M059J (cell line): ENCODE results near the gene TREH. TPM values are rescaled to one million over a fixed set of nuclear protein-coding genes. Genes with fewer than 3 reads are reported as not detected.
"Not testable (repeated sequence)": the region's sequence is repeated elsewhere in the genome, so short reads cannot be mapped to it uniquely, and the experiment has no call there.

ENCODE experiments used
- DNase-seq: peaks from one replicate; pipeline ENCODE4 v3.0.0-alpha.2; 2012; ENCODE audit warnings: low read depth
- total RNA-seq: library from RNA; depleted of rRNA; stranded (reverse); fragments of >200 nt; shearing (Covaris generic); gene quantifications from 2 replicates; pipeline ENCODE4 v1.2.3, GENCODE V29; 2014; rRNA removed

The TREH gene, protein sequence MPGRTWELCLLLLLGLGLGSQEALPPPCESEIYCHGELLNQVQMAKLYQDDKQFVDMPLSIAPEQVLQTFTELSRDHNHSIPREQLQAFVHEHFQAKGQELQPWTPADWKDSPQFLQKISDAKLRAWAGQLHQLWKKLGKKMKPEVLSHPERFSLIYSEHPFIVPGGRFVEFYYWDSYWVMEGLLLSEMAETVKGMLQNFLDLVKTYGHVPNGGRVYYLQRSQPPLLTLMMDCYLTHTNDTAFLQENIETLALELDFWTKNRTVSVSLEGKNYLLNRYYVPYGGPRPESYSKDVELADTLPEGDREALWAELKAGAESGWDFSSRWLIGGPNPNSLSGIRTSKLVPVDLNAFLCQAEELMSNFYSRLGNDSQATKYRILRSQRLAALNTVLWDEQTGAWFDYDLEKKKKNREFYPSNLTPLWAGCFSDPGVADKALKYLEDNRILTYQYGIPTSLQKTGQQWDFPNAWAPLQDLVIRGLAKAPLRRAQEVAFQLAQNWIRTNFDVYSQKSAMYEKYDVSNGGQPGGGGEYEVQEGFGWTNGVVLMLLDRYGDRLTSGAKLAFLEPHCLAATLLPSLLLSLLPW
- total RNA-seq: not detected in 2 replicates

DNA sequence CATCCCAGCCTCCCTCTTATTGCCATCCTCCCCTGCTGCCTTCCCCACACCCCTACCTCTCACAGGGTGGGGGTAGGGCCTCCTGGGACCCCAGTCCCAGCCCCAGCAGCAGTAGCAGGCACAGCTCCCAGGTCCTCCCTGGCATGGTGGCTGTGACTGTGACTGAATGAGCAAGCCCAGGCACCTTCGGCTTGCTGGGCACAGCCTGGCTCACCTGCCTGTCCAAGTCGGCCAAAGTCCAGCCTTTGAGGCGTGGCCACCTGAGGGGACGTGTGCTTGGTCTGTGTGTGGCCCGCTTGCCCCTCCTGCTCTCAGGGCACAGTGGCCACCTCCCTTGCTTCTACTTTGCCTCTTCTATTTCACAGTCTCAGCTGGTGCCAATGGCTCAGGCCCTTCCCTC lies at the start of gene TREH:
TSS of gene TREH (minus strand) at position 168 of the 400 bp plus-strand sequence. CDS start at position 145, 23 bp downstream.
- DNase-seq: no peak

GRCh38 chr11:118728112-118728511 lies 48.7 kb upstream of the TREH start:
- not testable (repeated sequence) for DNase-seq

DNA sequence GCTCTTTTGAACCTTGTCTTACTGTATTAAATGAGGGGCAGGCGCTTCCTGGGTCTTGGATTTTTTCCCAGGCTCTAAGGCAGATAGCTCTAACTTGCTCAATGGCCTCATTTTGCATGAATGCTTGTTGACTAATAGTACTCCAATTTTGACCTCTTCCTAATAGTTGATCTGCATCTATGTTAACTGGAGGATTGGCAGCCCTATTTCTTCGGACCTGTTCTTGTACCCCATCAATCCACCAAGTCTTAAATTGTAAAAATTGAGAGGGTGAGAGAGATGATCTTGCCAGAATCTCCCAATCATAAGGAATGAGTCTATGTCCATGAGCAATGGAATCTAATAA lies 48.2 kb upstream of the TREH start:
- DNase-seq: not testable (repeated sequence)

- not testable (repeated sequence) for DNase-seq
Measured at GRCh38 chr11:118727001-118727720, 47.7 kb upstream of the TREH start.

GRCh38 chr11:118721478-118722015 lies 42.1 kb upstream of the TREH start:
- not testable (repeated sequence) for DNase-seq

DNA sequence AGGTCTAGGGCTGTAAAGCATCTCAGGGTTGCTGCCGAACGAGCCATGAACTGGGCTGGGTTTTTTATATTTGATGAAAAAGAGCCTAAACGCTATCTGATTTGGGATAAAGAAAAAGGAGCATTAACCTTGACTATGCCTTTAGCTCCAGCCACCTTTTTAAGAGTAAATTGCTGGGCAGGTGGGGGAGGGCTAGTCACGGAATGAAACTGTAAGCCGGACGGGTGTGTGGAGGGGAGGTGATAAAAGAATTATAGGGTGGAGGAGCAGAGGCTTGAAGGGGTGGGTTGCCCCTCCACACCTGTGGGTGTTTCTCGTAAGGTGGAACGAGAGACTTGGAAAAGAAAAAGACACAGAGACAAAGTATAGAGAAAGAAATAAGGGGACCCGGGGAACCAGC lies 41.3 kb upstream of the TREH start:
- not testable (repeated sequence) for DNase-seq

- DNase-seq: not testable (repeated sequence)
Measured at GRCh38 chr11:118720078-118720477, 40.6 kb upstream of the TREH start.

DNA sequence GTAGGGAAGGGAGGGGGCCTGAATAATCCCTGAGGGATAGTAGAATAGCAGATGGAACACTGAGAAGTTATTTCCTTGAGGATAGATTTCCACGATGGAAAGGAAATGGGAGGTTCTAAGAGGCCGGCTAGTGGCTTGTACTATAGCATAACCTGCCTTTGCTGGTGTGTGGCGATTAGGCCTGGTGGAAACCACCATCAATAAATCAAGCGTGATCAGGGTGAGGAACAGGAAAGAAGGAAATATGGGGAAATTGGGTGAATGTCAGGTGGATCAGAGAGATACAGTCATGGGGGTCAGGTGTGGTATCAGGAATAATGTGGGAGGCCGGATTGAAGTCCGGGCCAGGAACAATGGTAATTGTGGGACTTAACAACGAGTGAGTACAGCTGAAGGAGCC lies 39.1 kb upstream of the TREH start:
- not testable (repeated sequence) for DNase-seq

DNA sequence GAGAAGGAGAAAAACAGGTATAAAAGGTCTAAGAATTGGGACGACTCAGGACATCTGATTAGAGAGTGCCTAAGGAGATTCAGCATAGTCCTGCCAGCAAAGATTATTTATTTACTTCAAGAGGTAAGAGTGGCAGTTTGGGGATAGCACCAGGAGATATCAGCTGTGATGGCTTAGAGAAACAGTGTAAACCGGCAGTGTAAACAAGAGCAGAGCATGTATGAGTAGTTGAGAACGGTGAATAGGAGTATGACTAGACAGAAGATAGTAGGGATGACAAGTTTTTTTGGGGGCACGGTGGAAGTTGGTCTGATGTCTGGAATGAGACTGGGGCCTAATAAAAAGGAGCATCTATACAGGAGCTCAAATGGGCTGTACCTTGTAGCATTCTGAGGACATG lies 38.3 kb upstream of the TREH start:
- DNase-seq: not testable (repeated sequence)

DNA sequence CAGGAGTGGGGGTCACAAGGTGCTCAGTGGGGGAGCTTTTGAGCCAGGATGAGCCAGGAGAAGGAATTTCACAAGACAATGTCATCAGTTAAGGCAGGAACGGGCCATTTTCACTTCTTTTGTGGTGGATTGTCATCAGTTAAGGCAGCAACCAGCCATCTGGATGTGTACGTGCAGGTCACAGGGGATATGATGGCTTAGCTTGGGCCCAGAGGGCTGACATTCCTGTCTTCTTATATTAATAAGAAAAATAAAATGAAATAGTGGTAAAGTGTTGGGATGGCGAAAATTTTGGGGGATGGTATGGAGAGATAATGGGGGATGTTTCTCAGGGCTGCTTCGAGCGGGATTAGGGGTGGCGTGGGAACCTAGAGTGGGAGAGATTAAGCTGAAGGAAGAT lies 37.8 kb upstream of the TREH start:
- DNase-seq: not testable (repeated sequence)

DNA sequence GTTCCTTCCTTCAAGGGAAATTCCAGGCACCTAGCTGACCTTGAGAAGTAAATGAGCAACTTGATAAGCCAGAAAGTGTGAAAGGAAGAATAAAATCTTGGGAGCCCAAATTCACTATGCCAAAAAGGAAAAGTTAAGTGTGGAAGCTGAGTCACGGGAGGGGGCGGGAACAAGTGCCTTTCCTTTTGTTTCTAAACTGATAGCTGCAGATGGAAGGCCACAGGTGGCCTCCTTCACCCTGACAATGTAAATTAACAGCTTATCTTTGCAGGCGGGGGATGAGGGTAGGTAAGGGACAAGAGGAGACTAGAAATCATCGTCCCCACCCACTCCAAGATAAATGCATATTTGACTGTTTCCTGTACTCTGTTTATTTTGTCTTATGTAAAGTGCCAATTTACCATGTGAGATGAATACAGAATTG lies 36.4 kb upstream of the TREH start:
- DNase-seq: no peak

DNA sequence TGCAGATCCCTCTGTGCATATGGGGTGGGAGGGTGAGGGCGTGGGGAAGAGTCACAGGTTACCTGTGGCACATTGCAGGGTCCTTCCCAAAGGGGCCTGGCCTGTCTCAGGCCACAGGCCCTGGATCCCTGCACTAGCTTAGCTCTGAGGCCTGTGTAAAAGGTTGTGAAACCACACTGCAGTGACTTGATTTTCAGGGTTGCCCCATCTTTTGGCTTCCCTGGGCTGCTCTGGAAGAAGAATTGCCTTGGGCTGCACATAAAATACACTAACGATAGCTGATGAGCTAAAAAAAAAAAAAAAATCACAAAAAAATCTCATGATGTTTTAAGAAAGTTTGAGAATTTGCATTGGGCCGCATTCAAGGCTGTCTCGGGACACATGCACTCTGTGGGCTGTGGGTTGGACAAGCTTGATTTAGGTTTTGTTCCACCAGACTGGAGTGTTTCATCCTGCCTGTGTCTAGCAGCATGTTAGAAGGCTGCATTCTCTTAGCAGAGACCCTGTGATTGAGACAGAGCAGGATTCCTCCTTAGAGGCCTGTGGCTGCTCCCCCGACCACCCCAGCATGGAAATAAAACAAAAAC lies 35.9 kb upstream of the TREH start:
- DNase-seq: no peak

- no peak for DNase-seq
Measured at GRCh38 chr11:118714816-118715215, 35.4 kb upstream of the TREH start.

DNA sequence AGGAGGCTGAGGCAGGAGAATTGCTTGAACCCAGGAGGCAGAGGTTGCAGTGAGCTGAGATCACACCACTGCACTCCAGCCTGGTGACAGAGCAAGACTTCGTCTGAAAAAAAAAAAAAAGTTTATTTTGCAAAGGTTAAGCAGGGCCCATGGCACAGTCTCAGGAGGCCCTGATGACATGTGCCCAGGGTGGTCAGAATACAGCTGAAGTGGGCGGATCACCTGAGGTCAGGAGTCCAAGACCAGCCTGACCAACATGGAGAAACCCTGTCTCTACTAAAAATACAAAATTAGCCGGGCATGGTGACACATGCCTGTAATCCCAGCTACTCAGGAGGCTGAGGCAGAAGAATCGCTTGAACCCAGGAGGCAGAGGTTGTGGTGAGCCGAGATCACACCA lies 35.0 kb upstream of the TREH start:
- DNase-seq: not testable (repeated sequence)

DNA sequence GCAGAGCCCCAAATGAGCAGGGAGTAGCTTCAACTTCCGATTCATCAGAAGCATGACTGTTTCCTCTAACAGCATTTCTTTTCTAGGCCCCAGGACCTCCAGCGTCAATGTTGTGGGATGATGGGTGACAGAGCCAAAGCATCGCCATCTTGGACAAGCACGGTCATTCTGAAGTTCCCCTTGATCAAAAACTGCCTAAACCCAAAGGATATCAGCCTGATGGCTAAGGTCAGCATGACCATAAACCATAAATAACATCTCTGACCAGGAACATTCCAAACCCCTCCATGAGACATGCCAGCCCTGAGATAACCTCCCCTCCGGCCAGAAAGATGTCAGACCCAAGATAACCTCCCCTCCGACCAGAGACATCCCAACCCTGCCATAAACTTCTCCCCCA lies 28.8 kb upstream of the TREH start:
- no peak for DNase-seq

DNA sequence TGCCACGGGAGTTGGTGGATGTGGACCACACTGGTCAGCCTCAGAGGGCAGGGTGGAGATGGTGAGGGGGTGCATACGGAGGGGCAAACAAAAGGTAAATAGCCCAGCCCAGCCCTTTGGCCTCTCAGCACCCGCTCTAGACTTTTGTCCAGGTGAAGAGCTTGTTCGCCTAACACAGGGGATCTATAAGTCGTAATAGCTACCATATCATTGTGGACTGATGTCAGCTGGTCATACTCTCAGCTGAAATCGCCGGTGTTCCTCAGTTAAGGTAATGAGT lies 27.0 kb upstream of the TREH start:
- no peak for DNase-seq

GRCh38 chr11:118705791-118706545 lies 26.5 kb upstream of the TREH start:
- DNase-seq: no peak

GRCh38 chr11:118705111-118705741 lies 25.8 kb upstream of the TREH start:
- DNase-seq: peak; percentile 61

DNA sequence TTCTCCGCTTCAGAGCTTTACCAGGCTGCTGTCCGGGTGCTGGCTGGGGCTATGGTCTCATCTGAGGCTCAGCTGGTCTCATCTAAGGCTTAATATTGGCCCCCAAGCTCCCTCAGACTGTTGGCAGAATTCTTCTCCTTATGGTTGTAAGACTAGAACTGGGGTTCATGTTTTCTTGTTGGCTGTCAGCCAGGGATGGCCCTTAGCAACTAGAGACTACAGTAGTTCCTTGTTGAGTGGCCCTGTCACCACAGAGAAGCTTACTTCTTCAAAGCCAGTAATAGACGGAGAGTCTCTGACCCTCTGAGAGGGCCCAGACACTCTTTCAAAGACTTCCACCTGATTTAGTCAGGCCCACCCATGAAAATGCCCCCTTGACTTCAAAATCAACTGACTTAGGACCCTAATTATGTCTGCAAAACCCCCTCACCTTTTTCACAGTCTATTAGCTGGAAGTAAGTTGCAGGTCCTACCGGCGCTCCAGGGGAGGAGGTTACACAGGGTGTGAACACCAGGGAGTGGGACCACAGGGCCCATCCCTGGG lies 24.2 kb upstream of the TREH start:
- no peak for DNase-seq

DNA sequence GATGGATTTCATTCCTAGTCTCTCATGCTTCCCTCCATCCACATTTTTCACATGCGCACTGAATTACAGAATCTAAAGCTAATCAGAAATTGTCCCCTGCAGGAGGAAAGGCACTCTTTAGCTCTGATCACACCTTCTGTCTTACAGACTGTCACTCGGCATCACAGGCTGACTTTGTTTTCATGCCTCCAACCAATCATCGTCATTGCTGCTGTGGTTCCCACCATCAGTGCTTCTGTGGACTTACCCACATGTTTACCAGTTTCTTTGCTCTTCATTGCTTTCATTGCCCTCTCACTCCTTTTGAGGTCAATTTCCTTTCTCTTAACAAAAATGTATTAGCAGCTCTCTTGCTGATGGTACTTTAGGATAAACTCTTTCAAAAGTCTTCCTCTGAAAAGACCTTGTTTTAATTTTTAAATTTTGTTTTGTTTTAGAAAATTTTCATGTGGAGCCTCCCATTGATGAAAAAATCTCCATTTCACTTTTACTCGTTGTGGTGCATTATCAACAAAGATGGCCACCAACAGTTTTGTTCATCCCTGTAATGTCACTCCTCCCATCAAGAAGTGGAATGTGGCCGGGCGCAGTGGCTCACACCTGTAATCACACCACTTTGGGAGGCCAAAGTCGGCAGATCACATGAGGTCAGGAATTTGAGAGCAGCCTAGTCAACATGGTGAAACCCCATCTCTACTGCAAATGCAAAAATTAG lies 20.2 kb upstream of the TREH start:
- DNase-seq: no peak
